A549 (cell line): ENCODE measurements around the gene TRAM2. TPM values are rescaled to one million over a fixed set of nuclear protein-coding genes. Genes with fewer than 3 reads are reported as not detected.

Source experiments
- ATAC-seq, 2 experiments: fragments of 200-7000 bp in 1 of 2; fragments of >200 bp in 1 of 2; cut with Nextera tagmentation in 1 of 2; cut with Tn5 transposase in 1 of 2; 3 replicates each; pipeline versions ENCODE4 v1.8.0 to v1.9.1; 2018 to 2020; ENCODE audit warnings: mild to moderate bottlenecking in 1 of 2, moderate library complexity in 1 of 2
- CTCF ChIA-PET: fragments of 300-600 bp; sonication (Branson Sonifier 250); formaldehyde crosslinking; extraction: SDS; loops from one replicate; lab custom pipeline; 2021; ENCODE audit warnings: antibody characterized with exemption, inconsistent platforms; lab: Yijun Ruan, JAX
- POLR2A ChIA-PET: fragments of 350-600 bp; formaldehyde crosslinking; extraction: SDS; loops from one replicate; lab custom pipeline; 2021; ENCODE audit warnings: antibody characterized with exemption, inconsistent platforms; lab: Yijun Ruan, JAX
- DNase-seq, 2 experiments: peaks; one replicate each; pipeline versions ENCODE4 v3.0.0 to v3.0.0-alpha.2; 2011 to 2016; ENCODE audit warnings: low read depth in 1 of 2, low spot score in 1 of 2
- FAIRE-seq: peaks from 2 replicates; lab custom pipeline; 2011; peaks lifted over from hg19 to GRCh38; lab: Jason Lieb, UNC
- H3K27ac ChIP-seq, 2 experiments: fragments of >200 bp; sonication (Bioruptor Twin); formaldehyde crosslinking; 3 replicates each; pipeline ENCODE4 v1.5.1; 2016 to 2017
- H3K4me1 ChIP-seq: fragments of >200 bp; sonication (Bioruptor Twin); formaldehyde crosslinking; 3 replicates; pipeline ENCODE4 v1.6.1; 2016
- H3K4me2 ChIP-seq: fragments of >200 bp; sonication (Bioruptor Twin); formaldehyde crosslinking; 3 replicates; pipeline ENCODE4 v1.6.1; 2016
- H3K4me3 ChIP-seq: fragments of >200 bp; sonication (Bioruptor Twin); formaldehyde crosslinking; 3 replicates; pipeline ENCODE4 v1.5.1; 2016
- H3K9me3 ChIP-seq: fragments of >200 bp; sonication (Bioruptor Twin); formaldehyde crosslinking; 3 replicates; pipeline ENCODE4 v1.6.1; 2016
- BCL3 ChIP-seq: fragments of >200 bp; sonication (Bioruptor Twin); formaldehyde crosslinking; IDR thresholded peaks from 3 replicates; pipeline ENCODE4 v1.6.1; 2016
- BHLHE40 ChIP-seq: IDR thresholded peaks from 2 replicates; pipeline ENCODE4 v1.6.1; 2012; ENCODE audit warnings: low read depth, low read length, inconsistent platforms
- CEBPB ChIP-seq, 2 experiments: fragments of >200 bp in 1 of 2; sonication (Bioruptor Twin) in 1 of 2; formaldehyde crosslinking in 1 of 2; IDR thresholded peaks; 2 replicates each; pipeline ENCODE4 v1.6.1; 2012 to 2016
- CHD4 ChIP-seq: fragments of 200-600 bp; sonication (generic); IDR thresholded peaks from 2 replicates; pipeline ENCODE4 v1.6.1; 2016; ENCODE audit warnings: antibody characterized with exemption, mild to moderate bottlenecking, borderline replicate concordance
- CTCF ChIP-seq: fragments of >200 bp; sonication (Bioruptor Twin); formaldehyde crosslinking; IDR thresholded peaks from 3 replicates; pipeline ENCODE4 v1.5.1; 2016
- E2F6 ChIP-seq: IDR thresholded peaks from 2 replicates; pipeline ENCODE4 v1.6.1; 2012; ENCODE audit warnings: low read depth, borderline replicate concordance
- EHMT2 ChIP-seq: fragments of 200-600 bp; sonication (generic); IDR thresholded peaks from 2 replicates; pipeline ENCODE4 v1.6.1; 2016; ENCODE audit warnings: antibody characterized with exemption, low read depth, mild to moderate bottlenecking, moderate library complexity
- ELK1 ChIP-seq: fragments of 150-350 bp; IDR thresholded peaks from 2 replicates; pipeline ENCODE4 v1.6.1; 2014; ENCODE audit warnings: low read depth, mild to moderate bottlenecking, low read length
- FOSB ChIP-seq: fragments of 250-450 bp; sonication (Bioruptor Pico); IDR thresholded peaks from 2 replicates; pipeline ENCODE4 v1.5.0; 2020; ENCODE audit warnings: mild to moderate bottlenecking, moderate library complexity
- FOSL2 ChIP-seq, 2 experiments: fragments of 450-650 bp in 1 of 2; fragments of >200 bp in 1 of 2; sonication (Bioruptor Twin) in 1 of 2; formaldehyde crosslinking; IDR thresholded peaks; 2 replicates each; pipeline versions ENCODE4 v1.5.0 to v1.6.1; 2016 to 2020; ENCODE audit warnings: mild to moderate bottlenecking in 1 of 2, moderate library complexity in 1 of 2
- HOXB5 ChIP-seq: fragments of 250-450 bp; sonication (Bioruptor Pico); IDR thresholded peaks from 2 replicates; pipeline ENCODE4 v1.5.0; 2020; ENCODE audit warnings: mild to moderate bottlenecking, moderate library complexity
- KDM1A ChIP-seq: fragments of 200-600 bp; sonication (generic); IDR thresholded peaks from 2 replicates; pipeline ENCODE4 v1.6.1; 2016; ENCODE audit warnings: low read depth, mild to moderate bottlenecking
- KDM5A ChIP-seq: fragments of 200-600 bp; sonication (generic); IDR thresholded peaks from 2 replicates; pipeline ENCODE4 v1.6.1; 2016; ENCODE audit warnings: antibody characterized with exemption, mild to moderate bottlenecking
- NFE2L2 ChIP-seq: fragments of 150-350 bp; conservative IDR thresholded peaks from 2 replicates; pipeline ENCODE4 v1.6.1; 2014; ENCODE audit warnings: low read length
- NPAS2 ChIP-seq: fragments of 250-450 bp; sonication (Bioruptor Pico); IDR thresholded peaks from 2 replicates; pipeline ENCODE4 v1.8.0; 2022; ENCODE audit warnings: mild to moderate bottlenecking, moderate library complexity, borderline replicate concordance
- PBX3 ChIP-seq: IDR thresholded peaks from 2 replicates; pipeline ENCODE4 v1.6.1; 2012
- PHF8 ChIP-seq: fragments of 200-600 bp; sonication (generic); IDR thresholded peaks from 2 replicates; pipeline ENCODE4 v1.6.1; 2016; ENCODE audit warnings: low read depth, mild to moderate bottlenecking, antibody characterized with exemption, moderate library complexity, borderline replicate concordance
- POLR2AphosphoS2 ChIP-seq: conservative IDR thresholded peaks from 2 replicates; pipeline ENCODE4 v1.6.1; 2012; ENCODE audit warnings: low read length, improper control_type of control experiment, inconsistent platforms
- RCOR1 ChIP-seq: fragments of 150-350 bp; IDR thresholded peaks from 2 replicates; pipeline ENCODE4 v1.6.1; 2014; ENCODE audit warnings: antibody characterized with exemption, low read length, low read depth
- REST ChIP-seq: fragments of 200-600 bp; sonication (generic); IDR thresholded peaks from 2 replicates; pipeline ENCODE4 v1.6.1; 2016; ENCODE audit warnings: antibody characterized with exemption, mild to moderate bottlenecking, moderate library complexity
- RNF2 ChIP-seq: fragments of 200-600 bp; sonication (generic); IDR thresholded peaks from 2 replicates; pipeline ENCODE4 v1.6.1; 2016; ENCODE audit warnings: low read depth, mild to moderate bottlenecking, antibody characterized with exemption, moderate library complexity, borderline replicate concordance
- USF2 ChIP-seq: fragments of 450-650 bp; IDR thresholded peaks from 2 replicates; pipeline ENCODE4 v1.6.1; 2014; ENCODE audit warnings: antibody characterized with exemption
- ZSCAN20 ChIP-seq: fragments of 250-450 bp; sonication (Bioruptor Pico); IDR thresholded peaks from 2 replicates; pipeline ENCODE4 v1.8.0; 2022; ENCODE audit warnings: mild to moderate bottlenecking, moderate library complexity
- WGBS: methylation state at CpG from one replicate; pipeline ENCODE4 v1.1.6; 2017; ENCODE audit errors: missing lambda C conversion rate; 5-methylcytosine and 5-hydroxymethylcytosine counted together
- polyA plus RNA-seq, 4 experiments: library from polyadenylated mRNA; depleted of rRNA in 3 of 4; stranded (reverse); fragments of >200 nt; fragmentation: RNase III in 1 of 4; extraction: RNeasy Plus Mini Kit Qiagen cat#74134 plus additional on column Dnase treatment in 1 of 4; gene quantifications; 2 replicates in 3 of 4; 3 replicates in 1 of 4; pipeline ENCODE4 v1.2.3, GENCODE V29; 2011 to 2017

TRAM2 gene
- polyA plus RNA-seq, 2 of the 4 experiments (the other 2 are of a cell fraction) = 16.4 to 25.4 TPM

- no peak overlapping the region for H3K4me3 ChIP-seq
- peak overlapping the region; percentile 18 to 36; a peak in 4 of 6 replicates for H3K27ac ChIP-seq
- FAIRE-seq (no peak), DNase-seq (no peak), ATAC-seq (no peak)
- H3K9me3 ChIP-seq = no peaks in the 10 kb centered on the region
- POLR2A ChIA-PET = no interaction called here
- CTCF ChIA-PET = interaction anchor here (0.7 to 3.9 kb wide), 22 partner anchors 10 to 312 kb away, joined by 3 to 22 read pairs (median 5); partner anchors contain the start of genes EFHC1 and TRAM2
- H3K4me1 ChIP-seq = peaks cover 37% of the 10 kb centered on the region
- peak overlapping the region; percentile 65 for H3K4me2 ChIP-seq
- TF ChIP-seq RNF2 (no peak), E2F6 (no peak), BCL3 (no peak), NPAS2 (CRISPR knock-in tag) (no peak), ELK1 (no peak), NFE2L2 (no peak), PHF8 (no peak), BHLHE40 (no peak), FOSB (CRISPR knock-in tag) (no peak), POLR2AphosphoS2 (no peak), EHMT2 (no peak), CEBPB (IDR thresholded peaks at IDR 0.05) (no peak), CHD4 (no peak)
Observed at GRCh38 chr6:52597738-52598122, 20.9 kb upstream of the TRAM2 start.

- no peaks in the 10 kb centered on the region for H3K9me3 ChIP-seq
- no peak overlapping the region for H3K4me3 ChIP-seq
- TF ChIP-seq PBX3 (no peak), CTCF (no peak), REST (no peak), FOSL2 (IDR thresholded peaks at IDR 0.05) (no peak), FOSL2 (CRISPR knock-in tag; IDR thresholded peaks at IDR 0.05) (no peak), HOXB5 (CRISPR knock-in tag) (no peak), RCOR1 (no peak), POLR2AphosphoS2 (no peak), KDM5A (no peak), ZSCAN20 (no peak), USF2 (no peak), KDM1A (no peak), BHLHE40 (no peak)
- ChIA-PET CTCF (interaction anchor here (1.0 to 3.9 kb wide), 8 partner anchors 10 to 179 kb away, joined by 3 to 22 read pairs (median 8); no protein-coding TSS in a partner anchor), POLR2A (interaction anchor here (2.2 to 2.9 kb wide), 2 partner anchors 20 to 176 kb away, joined by 10 to 14 read pairs; partner anchors contain the start of genes EFHC1 and TRAM2)
- ATAC-seq = no peak
- 51% methylated on average over 2 of the region's 2 CpGs for WGBS
- no peak for DNase-seq
- no peak for FAIRE-seq
- peak overlapping the region in 1 of 2 experiments; percentile 13; a peak in 2 of 6 replicates for H3K27ac ChIP-seq
- H3K4me1 ChIP-seq = peaks cover 37% of the 10 kb centered on the region
- H3K4me2 ChIP-seq = no peak overlapping the region
Observed at GRCh38 chr6:52596371-52597028, 19.6 kb upstream of the TRAM2 start.
